Spleen (tissue), 7 donors: ENCODE results near the gene CTNNB1.

Experiments
- CTCF ChIP-seq, 11 experiments: fragments of 200-600 bp in 7 of 11; fragments of 450-650 bp in 4 of 11; sonication (generic) in 4 of 11; IDR thresholded peaks in 8 of 11; conservative IDR thresholded peaks in 3 of 11; 1 replicate in 7 of 11; 2 replicates in 4 of 11; pipeline versions ENCODE4 v1.4.0 to v1.8.0; 2016 to 2021; ENCODE audit warnings: antibody characterized with exemption in 11 of 11, inconsistent platforms in 4 of 11, mild to moderate bottlenecking in 1 of 11
- POLR2AphosphoS5 ChIP-seq, 3 donors: sonication (generic); formaldehyde crosslinking; IDR thresholded peaks; one replicate each; pipeline ENCODE4 v1.5.1; 2017; ENCODE audit warnings: antibody characterized with exemption in 3 of 3
- donor health status: DM: no; HTN: no; CAD: no; lungs with moderate emphysema.
- donor health status: DM: no; HTN: no; CAD: no.
- donor health status: DM: no; HTN: no; CAD: no.

- TF ChIP-seq CTCF (IDR thresholded peaks at IDR 0.05 in 8 of 11, conservative IDR thresholded peaks at IDR 0.05 in 3 of 11) = no peak
- TF ChIP-seq POLR2AphosphoS5 (IDR thresholded peaks at IDR 0.05) = no peak
These were observed 2.5 kb upstream of the CTNNB1 start for GRCh38 chr3:41196499-41197410.
